Brain microvascular endothelial cell (primary cell): ENCODE data around the gene MPZL1.
A peak's percentile ranks its signal among the peaks of the same experiment; 100 is the strongest.

Experiments used
- DNase-seq: peaks from one replicate; pipeline ENCODE4 v3.0.0-alpha.2; 2020
- H3K27ac ChIP-seq: fragments of 250-450 bp; sonication (Bioruptor Pico); 2 replicates; pipeline ENCODE4 v1.5.1; 2020; ENCODE audit warnings: mild to moderate bottlenecking, moderate library complexity
- H3K27me3 ChIP-seq: fragments of 250-450 bp; sonication (Bioruptor Pico); replicated peaks from 2 replicates; pipeline ENCODE4 v1.5.1; 2020; ENCODE audit warnings: mild to moderate bottlenecking
- H3K36me3 ChIP-seq: fragments of 250-450 bp; sonication (Bioruptor Pico); replicated peaks from 2 replicates; pipeline ENCODE4 v1.5.1; 2020; ENCODE audit warnings: mild to moderate bottlenecking
- H3K4me3 ChIP-seq: 2 replicates; pipeline ENCODE4 v1.5.1; 2011; ENCODE audit warnings: low read depth, mild to moderate bottlenecking, control low read depth, low read length, moderate library complexity
- in situ Hi-C: cut with HindIII; loops from 2 replicates; pipeline ENCODE4 v1.10.0; 2017; ENCODE audit warnings: low sequenced_read_pairs, low pct_ligation_motif_present
- TF ChIP-seq, protein P1 (sequence below): IDR thresholded peaks from 2 replicates; pipeline ENCODE4 v1.5.1; 2011; ENCODE audit warnings: low read depth, mild to moderate bottlenecking, moderate library complexity, low read length, control low read depth, inconsistent platforms; ENCODE audit errors: missing control alignments

MPZL1 gene

DNA sequence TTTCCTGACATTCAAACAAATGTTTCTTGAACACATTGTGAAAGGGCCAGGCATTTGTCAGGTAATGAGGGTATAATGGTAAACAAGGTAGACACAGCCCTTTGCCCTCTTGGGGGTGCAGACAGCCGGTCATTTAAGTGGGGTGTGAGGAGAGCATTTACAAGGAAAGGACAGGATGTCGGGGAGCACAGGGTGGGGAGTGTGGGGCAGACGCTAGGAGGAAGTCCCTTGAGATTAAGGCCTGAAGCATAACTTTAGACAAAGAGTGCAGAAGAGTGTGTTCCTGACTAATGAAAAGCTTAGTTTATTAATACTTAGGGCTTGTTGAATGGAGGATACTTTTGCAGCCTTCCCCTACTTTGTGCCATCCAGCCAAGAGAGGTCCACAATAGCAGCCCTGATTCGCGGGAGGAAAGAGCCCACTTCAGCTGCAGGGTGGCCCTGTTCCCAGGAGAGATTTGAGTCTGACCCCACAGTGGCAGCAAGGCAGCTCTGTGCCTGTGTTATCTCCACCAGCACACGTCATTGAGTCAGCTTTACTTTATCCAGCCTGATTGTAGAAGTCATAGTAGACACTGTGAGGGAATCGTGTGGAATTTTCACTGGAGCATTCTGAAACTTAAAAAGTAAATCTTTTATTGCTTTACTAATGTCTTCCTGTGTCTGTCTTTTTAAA is 35.1 kb downstream of the MPZL1 start:
- DNase-seq = peak; percentile 59
- TF ChIP-seq, protein P1, sequence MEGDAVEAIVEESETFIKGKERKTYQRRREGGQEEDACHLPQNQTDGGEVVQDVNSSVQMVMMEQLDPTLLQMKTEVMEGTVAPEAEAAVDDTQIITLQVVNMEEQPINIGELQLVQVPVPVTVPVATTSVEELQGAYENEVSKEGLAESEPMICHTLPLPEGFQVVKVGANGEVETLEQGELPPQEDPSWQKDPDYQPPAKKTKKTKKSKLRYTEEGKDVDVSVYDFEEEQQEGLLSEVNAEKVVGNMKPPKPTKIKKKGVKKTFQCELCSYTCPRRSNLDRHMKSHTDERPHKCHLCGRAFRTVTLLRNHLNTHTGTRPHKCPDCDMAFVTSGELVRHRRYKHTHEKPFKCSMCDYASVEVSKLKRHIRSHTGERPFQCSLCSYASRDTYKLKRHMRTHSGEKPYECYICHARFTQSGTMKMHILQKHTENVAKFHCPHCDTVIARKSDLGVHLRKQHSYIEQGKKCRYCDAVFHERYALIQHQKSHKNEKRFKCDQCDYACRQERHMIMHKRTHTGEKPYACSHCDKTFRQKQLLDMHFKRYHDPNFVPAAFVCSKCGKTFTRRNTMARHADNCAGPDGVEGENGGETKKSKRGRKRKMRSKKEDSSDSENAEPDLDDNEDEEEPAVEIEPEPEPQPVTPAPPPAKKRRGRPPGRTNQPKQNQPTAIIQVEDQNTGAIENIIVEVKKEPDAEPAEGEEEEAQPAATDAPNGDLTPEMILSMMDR = no peak
- H3K36me3 ChIP-seq = peaks cover 4% of the 10 kb centered on the region
- peak overlapping the region; percentile 40 for H3K27ac ChIP-seq
- in situ Hi-C loops = no loop called here
- H3K27me3 ChIP-seq = no peaks in the 10 kb centered on the region
- H3K4me3 ChIP-seq = no peak overlapping the region

DNA sequence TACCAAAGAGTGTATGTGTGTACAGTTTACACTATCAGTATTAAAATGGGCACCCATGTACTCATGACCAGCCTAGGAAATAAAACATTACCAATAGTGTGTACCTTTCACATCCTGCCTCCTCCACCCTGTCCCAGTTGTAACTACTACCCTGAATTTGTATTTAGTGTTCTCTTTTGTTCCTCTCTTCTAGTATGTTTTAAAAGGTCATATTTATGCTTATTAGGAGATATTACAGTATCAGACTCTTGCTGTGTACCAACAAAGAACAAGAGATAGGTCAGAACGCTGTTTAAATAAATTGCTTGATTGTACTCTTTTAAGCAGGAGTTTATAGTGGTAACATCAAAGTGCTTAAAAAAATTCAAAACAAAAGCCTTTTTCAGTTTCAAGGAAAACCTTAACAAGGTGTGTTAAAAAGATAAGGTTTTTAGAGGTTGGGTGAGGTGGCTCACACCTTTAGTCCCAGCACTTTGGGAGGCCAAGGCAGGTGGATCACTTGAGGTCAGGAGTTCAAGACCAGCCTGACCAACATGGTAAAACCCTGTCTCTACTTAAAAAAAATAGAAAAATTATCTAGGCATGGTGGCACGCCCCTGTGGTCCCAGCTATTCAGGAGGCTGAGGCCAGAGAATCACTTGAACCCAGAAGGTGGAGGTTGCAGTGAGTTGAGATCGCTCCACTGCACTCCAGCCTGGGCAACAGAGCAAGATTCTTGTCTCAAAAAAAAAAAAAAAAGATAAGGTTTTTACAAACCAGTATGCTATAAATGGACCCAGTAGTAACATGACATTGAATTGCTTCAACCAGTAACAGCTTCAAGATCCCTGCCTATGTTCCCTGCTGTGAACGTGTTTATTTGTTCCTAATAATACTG is 35.9 kb downstream of the MPZL1 start:
- H3K27ac ChIP-seq = peak overlapping the region; percentile 40
- TF ChIP-seq, protein P1 = no peak
- in situ Hi-C loops = no loop called here

DNA sequence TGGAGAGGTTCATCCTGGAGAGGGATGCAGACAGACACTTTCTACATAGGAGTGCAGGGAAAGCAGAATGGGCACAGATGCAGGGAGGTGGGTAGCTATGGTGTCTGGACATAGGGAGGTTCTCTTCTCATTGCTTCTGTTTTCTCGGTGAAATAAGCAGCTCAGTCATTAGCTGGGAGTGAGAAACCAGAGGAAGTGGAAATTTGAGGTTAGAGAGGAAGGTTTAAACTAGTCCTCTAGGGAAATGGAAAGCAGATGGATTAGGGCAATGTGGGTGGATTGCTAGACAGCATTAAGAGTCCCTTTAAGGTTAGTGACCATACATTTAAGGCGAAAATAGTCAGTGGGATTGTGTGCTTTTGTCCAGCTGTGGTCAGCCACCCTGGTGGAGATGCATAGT is 39.6 kb downstream of the MPZL1 start:
- Histone ChIP-seq H3K4me3 (no peak overlapping the region), H3K27ac (no peak overlapping the region), H3K36me3 (peaks cover 8% of the 10 kb centered on the region), H3K27me3 (no peaks in the 10 kb centered on the region)
- in situ Hi-C loops = no loop called here
- TF ChIP-seq, protein P1 = no peak
- no peak for DNase-seq

More for the DNA sequence above, 35.9 kb downstream of the MPZL1 start:
- Histone ChIP-seq H3K4me3 (no peak overlapping the region), H3K36me3 (peaks cover 4% of the 10 kb centered on the region), H3K27me3 (no peaks in the 10 kb centered on the region)
- no peak for DNase-seq

DNA sequence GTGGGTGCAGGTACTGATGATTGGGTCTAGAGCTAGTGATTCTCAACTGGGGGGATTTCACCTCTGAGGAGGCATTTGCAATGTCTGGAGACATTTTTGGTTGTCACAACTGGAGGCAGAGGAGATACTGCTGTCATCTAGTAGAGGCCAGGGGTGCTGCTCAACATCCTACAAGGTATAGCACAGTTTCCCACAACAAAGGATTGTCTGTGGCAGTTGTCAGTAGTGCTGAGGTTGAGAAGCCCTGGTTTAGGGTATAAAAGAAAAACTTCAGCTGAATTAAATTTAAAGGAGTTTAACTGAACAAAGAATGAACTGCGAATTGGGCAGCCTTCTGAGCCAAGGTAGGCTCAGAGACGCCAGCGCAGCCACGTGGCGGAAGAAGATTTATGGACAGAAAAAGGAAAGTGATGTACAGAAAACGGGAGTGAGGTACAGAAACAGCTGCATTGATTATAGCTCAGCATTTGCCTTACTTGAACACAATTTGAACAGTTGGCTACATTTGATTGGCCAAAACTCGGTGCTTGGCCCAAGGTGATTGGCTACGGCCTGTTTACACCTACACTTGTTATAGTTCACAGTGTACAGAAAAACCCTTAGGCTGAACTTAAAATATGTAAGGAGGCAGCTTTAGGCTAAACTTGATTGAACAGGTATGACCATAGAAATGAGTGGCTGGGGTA is 40.4 kb downstream of the MPZL1 start:
- Histone ChIP-seq H3K4me3 (no peak overlapping the region), H3K36me3 (peaks cover 14% of the 10 kb centered on the region), H3K27ac (no peak overlapping the region), H3K27me3 (no peaks in the 10 kb centered on the region)
- TF ChIP-seq, protein P1 = no peak
- in situ Hi-C loops = no loop called here
- no peak for DNase-seq

DNA sequence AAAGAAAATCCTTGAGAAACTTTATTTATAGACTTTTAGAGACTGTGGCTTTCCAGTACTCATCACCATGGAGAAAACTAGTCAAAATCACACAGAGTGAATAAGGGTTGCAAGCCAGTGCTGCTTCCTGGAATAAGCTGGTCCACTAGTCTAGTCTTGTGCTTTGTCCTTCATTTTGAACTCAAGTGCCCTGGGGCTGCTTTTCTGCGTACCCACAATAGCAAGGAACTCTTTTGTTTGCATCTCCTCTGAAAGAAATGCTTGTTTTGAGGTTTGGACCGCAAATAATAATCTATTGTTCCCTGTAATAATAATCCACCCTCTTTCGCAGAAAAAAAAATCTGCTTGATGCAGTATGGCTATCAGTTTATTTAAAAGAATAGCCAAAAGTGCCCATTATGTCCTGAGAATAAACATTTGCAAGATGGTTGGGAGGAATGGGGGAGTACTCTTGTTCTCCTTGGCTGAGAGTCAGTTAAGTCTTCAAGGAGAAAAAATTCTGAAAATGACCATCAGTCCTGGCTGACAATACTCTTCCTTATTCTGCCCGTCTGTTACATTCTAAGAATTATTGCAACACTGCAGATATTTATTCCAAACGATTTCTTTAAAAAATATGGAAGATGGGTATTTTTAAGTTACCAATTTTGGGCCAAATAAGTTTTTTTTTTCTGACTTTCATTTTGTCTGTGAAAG is 41.9 kb downstream of the MPZL1 start:
- in situ Hi-C loops = no loop called here
- no peaks in the 10 kb centered on the region for H3K27me3 ChIP-seq
- no peak overlapping the region for H3K4me3 ChIP-seq
- H3K36me3 ChIP-seq = peaks cover 19% of the 10 kb centered on the region
- DNase-seq = no peak
- no peak overlapping the region for H3K27ac ChIP-seq
- TF ChIP-seq, protein P1 = no peak
